ENCODE data around the gene CSRP1. TPM values are rescaled to one million over a fixed set of nuclear protein-coding genes. Genes with fewer than 3 reads are reported as not detected.

The CSRP1 gene
- total and polyA plus RNA-seq, 4 donors, result 143 to 278 (median 227) TPM

GRCh38 chr1:201509601-201510374, 2.9 kb upstream of the CSRP1 start:
- no peaks in the 10 kb centered on the region for H3K9me3 ChIP-seq (ENCODE audit: control insufficient read depth in 4 of 4, insufficient read depth in 3 of 4, low read length in 3 of 4)
- no peak overlapping the region for H3K27ac ChIP-seq (ENCODE audit: low read depth in 1 of 2, low read length in 1 of 2)
- peaks cover 0 to 3% (median 0%) of the 10 kb centered on the region in 4 donors for H3K36me3 ChIP-seq (ENCODE audit: control insufficient read depth in 4 of 4, insufficient read depth in 4 of 4, low read length in 4 of 4)
- no peak for TF ChIP-seq CTCF (IDR thresholded peaks at IDR 0.05; ENCODE audit: control extremely low read depth, extremely low read depth)
- H3K9ac ChIP-seq (ENCODE audit: insufficient read depth in 1 of 2, low read length in 2 of 2), result peak overlapping the region in 1 of 2 donors; percentile 26
- no peak overlapping the region for H3K4me3 ChIP-seq
- no peaks in the 10 kb centered on the region for H3K27me3 ChIP-seq (ENCODE audit: control insufficient read depth in 3 of 3, insufficient read depth in 3 of 3, low read length in 2 of 3)
- peaks cover 0 to 52% (median 20%) of the 10 kb centered on the region in 5 donors for H3K4me1 ChIP-seq (ENCODE audit: control insufficient read depth in 5 of 5, insufficient read depth in 5 of 5, low read length in 5 of 5)
- no peak for DNase-seq
- ATAC-seq (ENCODE audit: insufficient read depth, low FRiP score), result no peak
- WGBS, 2 donors, result 94 to 97% methylated on average over 2 of the region's 2 CpGs

- WGBS, 2 donors, result 92% methylated on average over 2 of the region's 2 CpGs
- Histone ChIP-seq H3K36me3 (ENCODE audit: control insufficient read depth in 4 of 4, insufficient read depth in 4 of 4, low read length in 4 of 4) (peaks cover 0 to 3% (median 0%) of the 10 kb centered on the region in 4 donors), H3K9me3 (ENCODE audit: control insufficient read depth in 4 of 4, insufficient read depth in 3 of 4, low read length in 3 of 4) (no peaks in the 10 kb centered on the region), H3K9ac (ENCODE audit: insufficient read depth in 1 of 2, low read length in 2 of 2) (no peak overlapping the region), H3K27ac (ENCODE audit: low read depth in 1 of 2, low read length in 1 of 2) (no peak overlapping the region), H3K4me3 (no peak overlapping the region), H3K4me1 (ENCODE audit: control insufficient read depth in 5 of 5, insufficient read depth in 5 of 5, low read length in 5 of 5) (peaks cover 5 to 61% (median 27%) of the 10 kb centered on the region in 5 donors), H3K27me3 (ENCODE audit: control insufficient read depth in 3 of 3, insufficient read depth in 3 of 3, low read length in 2 of 3) (no peaks in the 10 kb centered on the region)
- TF ChIP-seq CTCF (IDR thresholded peaks at IDR 0.05; ENCODE audit: control extremely low read depth, extremely low read depth), result no peak
- DNase-seq (no peak), ATAC-seq (ENCODE audit: insufficient read depth, low FRiP score) (no peak)
Measured at GRCh38 chr1:201508809-201509208, 1.9 kb upstream of the CSRP1 start.

- ATAC-seq (ENCODE audit: insufficient read depth, low FRiP score) (no peak), DNase-seq (peak in 1 of 3 donors; percentile 42)
- peaks cover 5 to 64% (median 34%) of the 10 kb centered on the region in 5 donors for H3K4me1 ChIP-seq (ENCODE audit: control insufficient read depth in 5 of 5, insufficient read depth in 5 of 5, low read length in 5 of 5)
- peak overlapping the region; percentile 53 to 91 for H3K9ac ChIP-seq (ENCODE audit: insufficient read depth in 1 of 2, low read length in 2 of 2)
- TF ChIP-seq CTCF (IDR thresholded peaks at IDR 0.05; ENCODE audit: control extremely low read depth, extremely low read depth), result no peak
- H3K27me3 ChIP-seq (ENCODE audit: control insufficient read depth in 3 of 3, insufficient read depth in 3 of 3, low read length in 2 of 3), result no peaks in the 10 kb centered on the region
- no peaks in the 10 kb centered on the region for H3K9me3 ChIP-seq (ENCODE audit: control insufficient read depth in 4 of 4, insufficient read depth in 3 of 4, low read length in 3 of 4)
- H3K27ac ChIP-seq (ENCODE audit: low read depth in 1 of 2, low read length in 1 of 2), result peak overlapping the region; percentile 89 to 98
- peak overlapping the region; percentile 24 for H3K4me3 ChIP-seq
- peaks cover 0 to 3% (median under 1%) of the 10 kb centered on the region in 4 donors for H3K36me3 ChIP-seq (ENCODE audit: control insufficient read depth in 4 of 4, insufficient read depth in 4 of 4, low read length in 4 of 4)
- 25 to 28% methylated on average over 11 of the region's 11 CpGs for WGBS, 2 donors
Measured at GRCh38 chr1:201507360-201507675, 395 bp upstream of the CSRP1 start.

Measured in lung (tissue), 12 donors.